Measurements from ENCODE around the gene ANKS1B.

DNA sequence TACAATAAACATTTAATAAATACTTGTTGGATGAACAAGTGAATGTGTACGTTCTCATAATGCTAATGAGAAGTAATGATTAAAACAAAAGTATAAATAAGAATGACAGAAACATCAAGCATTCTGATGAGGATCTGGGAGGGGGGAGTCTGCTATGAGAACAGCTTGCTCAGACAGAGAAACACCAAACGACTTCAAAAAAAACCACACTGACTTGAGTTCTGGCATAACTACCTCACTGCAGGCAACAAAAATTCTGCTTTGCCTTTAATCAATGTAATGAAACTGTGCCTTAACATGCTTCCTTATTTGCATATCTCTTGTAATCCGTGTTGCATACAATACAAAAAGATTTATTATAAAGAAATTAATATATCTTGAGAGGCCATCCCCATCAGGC lies 632.5 kb downstream of the ANKS1B start:
- TF ChIP-seq, protein P1, sequence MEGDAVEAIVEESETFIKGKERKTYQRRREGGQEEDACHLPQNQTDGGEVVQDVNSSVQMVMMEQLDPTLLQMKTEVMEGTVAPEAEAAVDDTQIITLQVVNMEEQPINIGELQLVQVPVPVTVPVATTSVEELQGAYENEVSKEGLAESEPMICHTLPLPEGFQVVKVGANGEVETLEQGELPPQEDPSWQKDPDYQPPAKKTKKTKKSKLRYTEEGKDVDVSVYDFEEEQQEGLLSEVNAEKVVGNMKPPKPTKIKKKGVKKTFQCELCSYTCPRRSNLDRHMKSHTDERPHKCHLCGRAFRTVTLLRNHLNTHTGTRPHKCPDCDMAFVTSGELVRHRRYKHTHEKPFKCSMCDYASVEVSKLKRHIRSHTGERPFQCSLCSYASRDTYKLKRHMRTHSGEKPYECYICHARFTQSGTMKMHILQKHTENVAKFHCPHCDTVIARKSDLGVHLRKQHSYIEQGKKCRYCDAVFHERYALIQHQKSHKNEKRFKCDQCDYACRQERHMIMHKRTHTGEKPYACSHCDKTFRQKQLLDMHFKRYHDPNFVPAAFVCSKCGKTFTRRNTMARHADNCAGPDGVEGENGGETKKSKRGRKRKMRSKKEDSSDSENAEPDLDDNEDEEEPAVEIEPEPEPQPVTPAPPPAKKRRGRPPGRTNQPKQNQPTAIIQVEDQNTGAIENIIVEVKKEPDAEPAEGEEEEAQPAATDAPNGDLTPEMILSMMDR (IDR thresholded peaks at IDR 0.05; ENCODE audit: insufficient read depth, low read depth, low read length): no peak
- no peak for TF ChIP-seq EZH2 (IDR thresholded peaks at IDR 0.05; ENCODE audit: insufficient read depth, low read length)
